Pancreas (tissue), 10 donors: Measurements from ENCODE around the gene PTGDS. TPM values are rescaled to one million over a fixed set of nuclear protein-coding genes. Genes with fewer than 3 reads are reported as not detected.

Source experiments
- ATAC-seq, 4 donors: fragments of 200-7000 bp; cut with Tn5 transposase; one replicate each; pipeline versions ENCODE4 v1.8.0 to v1.9.1; 2020; ENCODE audit warnings: mild to moderate bottlenecking in 4 of 4, moderate library complexity in 4 of 4
- DNase-seq, 6 donors: peaks; one replicate each; pipeline ENCODE4 v3.0.0-alpha.2; 2020
- FAIRE-seq: peaks from 2 replicates; lab custom pipeline; 2012; peaks lifted over from hg19 to GRCh38; lab: Jason Lieb, UNC
- H3K27ac ChIP-seq, 4 donors: fragments of 200-600 bp; sonication (generic); 1 replicate in 3 of 4; 2 replicates in 1 of 4; pipeline versions ENCODE4 v1.5.0 to v1.8.0; 2020
- H3K27me3 ChIP-seq, 4 donors: fragments of 200-600 bp; one replicate each; pipeline ENCODE4 v1.8.0; 2021
- H3K36me3 ChIP-seq, 3 donors: fragments of 200-600 bp; sonication (generic) in 1 of 3; one replicate each; pipeline versions ENCODE4 v1.5.0 to v1.8.0; 2020 to 2021
- H3K4me1 ChIP-seq, 3 donors: fragments of 200-600 bp; one replicate each; pipeline ENCODE4 v1.8.0; 2021
- H3K4me3 ChIP-seq, 4 donors: fragments of 200-600 bp; sonication (generic) in 2 of 4; one replicate each; pipeline versions ENCODE4 v1.5.0 to v1.8.0; 2020 to 2021
- H3K9me3 ChIP-seq, 4 donors: fragments of 200-600 bp; one replicate each; pipeline ENCODE4 v1.8.0; 2021
- CTCF ChIP-seq, 4 donors: fragments of 200-600 bp; sonication (generic) in 3 of 4; IDR thresholded peaks; one replicate each; pipeline versions ENCODE4 v1.5.0 to v1.8.0; 2021; ENCODE audit warnings: antibody characterized with exemption in 4 of 4
- WGBS, 2 donors: extraction: QIAGEN DNeasy Blood & Tissue Kit; methylation state at CpG; one replicate each; pipeline ENCODE4 v1.1.7; 2013; 5-methylcytosine and 5-hydroxymethylcytosine counted together
- intact Hi-C, 3 donors: fragments of 100-400 bp; cut with DNase I; formaldehyde crosslinking; loops; one replicate each; pipeline versions ENCODE4 v1.11.1 to v1.14.2; 2022
- polyA plus RNA-seq, 2 donors: library from polyadenylated mRNA; stranded (reverse); fragments of 200-250 nt; gene quantifications; one replicate each; pipeline ENCODE4 v1.2.3, GENCODE V29; 2013
- total RNA-seq, 6 donors: library from RNA; stranded (reverse); fragmentation: NEBNext Ultra II Directional in 4 of 6; extraction: Animal tissue kit (Norgen Biotek cat#: 25700) in 4 of 6; gene quantifications; one replicate each; pipeline versions ENCODE4 v1.2.1 to v1.2.4, GENCODE V29; 2021 to 2023
- donor health status: healthy with polysubstance abuse.
- donor health status: DM: no; HTN: no; CAD: no; lungs with moderate emphysema.
- donor health status: DM: no; HTN: no; CAD: no.
- donor health status: control.
- donor health status: control.
- donor health status: Bipolar disorder and iron deficiency.
- donor health status: DM: yes; HTN: yes; CAD: no.
- donor health status: DM: no; HTN: no; CAD: no.
- donor health status: DM: no; HTN: no; CAD: no.
- donor health status: DM: yes; HTN: yes; CAD: no.

PTGDS gene
- total and polyA plus RNA-seq, 8 donors = 5.7 to 49.1 (median 36.9) TPM

GRCh38 chr9:136979769-136980587 lies 2.7 kb downstream of the PTGDS start:
- FAIRE-seq (no peak), DNase-seq (peak in 2 of 6 donors; percentile 29 to 72), ATAC-seq (no peak)
- intact Hi-C loops = no loop called here
- no peak for TF ChIP-seq CTCF (IDR thresholded peaks at IDR 0.05)
- 84 to 85% methylated on average over 26 of the region's 26 CpGs for WGBS, 2 donors
- H3K4me3 ChIP-seq = no peak overlapping the region
- H3K36me3 ChIP-seq = no peaks in the 10 kb centered on the region
- no peaks in the 10 kb centered on the region for H3K9me3 ChIP-seq
- no peaks in the 10 kb centered on the region for H3K4me1 ChIP-seq
- no peak overlapping the region for H3K27ac ChIP-seq
- no peaks in the 10 kb centered on the region for H3K27me3 ChIP-seq

- WGBS, 2 donors = 90 to 91% methylated on average over 16 of the region's 16 CpGs
- FAIRE-seq = no peak
Observed at GRCh38 chr9:136980669-136981478, 3.6 kb downstream of the PTGDS start.

GRCh38 chr9:136981588-136982231 lies 4.4 kb downstream of the PTGDS start:
- no peak for FAIRE-seq
- Histone ChIP-seq H3K27me3 (peaks cover 0 to 4% (median 0%) of the 10 kb centered on the region in 4 donors), H3K27ac (no peak overlapping the region), H3K9me3 (no peaks in the 10 kb centered on the region), H3K36me3 (no peaks in the 10 kb centered on the region), H3K4me3 (no peak overlapping the region), H3K4me1 (no peaks in the 10 kb centered on the region)
- peak in 2 of 6 donors; percentile 15 to 60 for DNase-seq
- intact Hi-C loops = no loop called here
- 75% methylated on average over 17 of the region's 17 CpGs for WGBS, 2 donors
- ATAC-seq = no peak
- no peak for TF ChIP-seq CTCF (IDR thresholded peaks at IDR 0.05)

More at GRCh38 chr9:136980669-136981478, 3.6 kb downstream of the PTGDS start:
- no peaks in the 10 kb centered on the region for H3K36me3 ChIP-seq
- no peak overlapping the region for H3K27ac ChIP-seq
- intact Hi-C loops = no loop called here
- H3K9me3 ChIP-seq = no peaks in the 10 kb centered on the region
- H3K27me3 ChIP-seq = peaks cover 0 to 4% (median 0%) of the 10 kb centered on the region in 4 donors
- no peak overlapping the region for H3K4me3 ChIP-seq
- ATAC-seq (no peak), DNase-seq (peak in 1 of 6 donors; percentile 50)
- no peak for TF ChIP-seq CTCF (IDR thresholded peaks at IDR 0.05)
- no peaks in the 10 kb centered on the region for H3K4me1 ChIP-seq

GRCh38 chr9:136982232-136983051 lies 5.1 kb downstream of the PTGDS start, which contains the start of gene LCNL1:
LCNL1 (plus strand) TSS chr9:136982993; CDS start chr9:136983587, 594 bp downstream.
- Histone ChIP-seq H3K27me3 (peaks cover 0 to 4% (median 0%) of the 10 kb centered on the region in 4 donors), H3K9me3 (no peaks in the 10 kb centered on the region), H3K4me3 (no peak within 1 kb of the TSS), H3K4me1 (no peaks in the 10 kb centered on the region), H3K27ac (no peak within 1 kb of the TSS), H3K36me3 (no peaks in the 10 kb centered on the region)
- intact Hi-C loops = no loop called here
- WGBS, 2 donors = 79 to 85% methylated on average over 16 to 18 of the region's 18 CpGs
- TF ChIP-seq CTCF (IDR thresholded peaks at IDR 0.05) = no peak
- FAIRE-seq = no peak
- DNase-seq = peak in 1 of 6 donors; percentile 43
- ATAC-seq = no peak
